Endothelial cell of umbilical vein (primary cell): ENCODE measurements around the gene TARBP1. TPM values are rescaled to one million over a fixed set of nuclear protein-coding genes. Genes with fewer than 3 reads are reported as not detected.
"Not testable (repeated sequence)": the region's sequence is repeated elsewhere in the genome, so short reads cannot be mapped to it uniquely, and the experiment has no call there.

Experiments used
- BruUV-seq: library from RNA; stranded (reverse); fragments of 400-500 nt; replicated peaks from 2 replicates; lab custom pipeline; 2021; lab: Mats Ljungman, UMichigan
- CTCF ChIA-PET: fragments of 300-600, 350-600 bp; sonication (Branson Sonifier 250); formaldehyde crosslinking; loops from one replicate; lab custom pipeline; 2021; ENCODE audit warnings: antibody characterized with exemption, inconsistent platforms; lab: Charles Lee
- POLR2A ChIA-PET: fragments of 300-600, 350-600 bp; sonication (Branson Sonifier 250); formaldehyde crosslinking; loops from one replicate; lab custom pipeline; 2021; ENCODE audit warnings: antibody characterized with exemption, inconsistent platforms; lab: Charles Lee
- DNase-seq: peaks from one replicate; pipeline ENCODE4 v3.0.0-alpha.2; 2011; ENCODE audit warnings: low read depth, low spot score
- FAIRE-seq: peaks from 2 replicates; lab custom pipeline; 2011; peaks lifted over from hg19 to GRCh38; lab: Jason Lieb, UNC
- H2AFZ ChIP-seq: 2 replicates; pipeline ENCODE4 v1.6.0; 2012; ENCODE audit warnings: low read depth, low read length, control low read depth, inconsistent platforms
- H3K27ac ChIP-seq: 2 replicates; pipeline ENCODE4 v1.5.1; 2011; ENCODE audit warnings: low read depth, mild to moderate bottlenecking, control low read depth, low read length, moderate library complexity; ENCODE audit not compliant: insufficient read depth
- H3K27me3 ChIP-seq, 2 experiments: 2 replicates each; pipeline versions ENCODE4 v1.6.0 to v1.6.1; 2011; ENCODE audit warnings: low read length in 2 of 2, mixed read lengths in 1 of 2; ENCODE audit not compliant: control insufficient read depth in 2 of 2, insufficient read depth in 2 of 2
- H3K36me3 ChIP-seq, 2 experiments: 2 replicates in 1 of 2; 3 replicates in 1 of 2; pipeline ENCODE4 v1.5.1; 2011; ENCODE audit warnings: low read length in 2 of 2, mild to moderate bottlenecking in 1 of 2, moderate library complexity in 1 of 2; ENCODE audit not compliant: control insufficient read depth in 2 of 2, insufficient read depth in 2 of 2; ENCODE audit errors: extremely low read depth in 1 of 2
- H3K4me1 ChIP-seq: 3 replicates; pipeline ENCODE4 v1.5.1; 2011; ENCODE audit warnings: mild to moderate bottlenecking, low read length; ENCODE audit not compliant: control insufficient read depth, insufficient read depth; ENCODE audit errors: extremely low read depth
- H3K4me2 ChIP-seq: 2 replicates; pipeline ENCODE4 v1.6.1; 2011; ENCODE audit warnings: low read length, control low read depth, mixed read lengths; ENCODE audit not compliant: insufficient read depth
- H3K4me3 ChIP-seq, 3 experiments: fragments of 200-600 bp in 1 of 3; sonication (generic), shearing (Covaris generic) in 1 of 3; replicated peaks in 1 of 3; 2 replicates each; pipeline ENCODE4 v1.5.1; 2011 to 2016; ENCODE audit warnings: control low read depth in 3 of 3, low read length in 3 of 3, mild to moderate bottlenecking in 2 of 3, inconsistent platforms in 1 of 3, low read depth in 1 of 3, moderate library complexity in 1 of 3; ENCODE audit not compliant: insufficient read depth in 1 of 3
- H3K79me2 ChIP-seq: 2 replicates; pipeline ENCODE4 v1.6.0; 2012; ENCODE audit warnings: low read length, inconsistent platforms; ENCODE audit not compliant: control insufficient read depth, insufficient read depth
- H3K9ac ChIP-seq: replicated peaks from 2 replicates; pipeline ENCODE3; 2011; ENCODE audit warnings: low read length, control low read depth; ENCODE audit not compliant: insufficient read depth; ENCODE audit errors: extremely low read depth
- H3K9me1 ChIP-seq: replicated peaks from 3 replicates; pipeline ENCODE4 v1.6.0; 2011; ENCODE audit warnings: mild to moderate bottlenecking, low read length; ENCODE audit not compliant: control insufficient read depth, insufficient read depth; ENCODE audit errors: extremely low read depth
- H3K9me3 ChIP-seq: replicated peaks from 2 replicates; pipeline ENCODE4 v1.5.1; 2012; ENCODE audit warnings: low read length, inconsistent platforms; ENCODE audit not compliant: control insufficient read depth, insufficient read depth
- H4K20me1 ChIP-seq: replicated peaks from 2 replicates; pipeline ENCODE3; 2011; ENCODE audit warnings: mild to moderate bottlenecking, low read length; ENCODE audit not compliant: control insufficient read depth, insufficient read depth; ENCODE audit errors: extremely low read depth
- GATA2 ChIP-seq: IDR thresholded peaks from 2 replicates; pipeline ENCODE4 v1.7.0; 2011; ENCODE audit warnings: low read depth, mild to moderate bottlenecking, moderate library complexity, mixed read lengths, low read length; ENCODE audit not compliant: insufficient read length, insufficient read depth
- POLR2AphosphoS5 ChIP-seq: IDR thresholded peaks from 2 replicates; pipeline ENCODE4 v1.6.1; 2012; ENCODE audit warnings: low read depth, mild to moderate bottlenecking, control low read depth, low read length, moderate library complexity; ENCODE audit not compliant: insufficient read depth
- dilution Hi-C: fragments of 300-500 bp; cut with MboI; formaldehyde crosslinking; loops from one replicate; pipeline ENCODE4 v1.15.0; 2019; ENCODE audit warnings: low sequenced_read_pairs; ENCODE audit not compliant: extremely low pct_ligation_motif_present
- intact Hi-C: fragments of 100-400 bp; cut with micrococcal nuclease; formaldehyde crosslinking; loops from one replicate; pipeline ENCODE4 v1.10.0; 2022
- polyA plus RNA-seq, 4 experiments: library from polyadenylated mRNA; depleted of rRNA in 3 of 4; stranded (reverse) in 3 of 4; unstranded in 1 of 4; fragments of >200 nt; gene quantifications; 2 replicates each; pipeline versions ENCODE4 v1.2.1 to v1.2.3, GENCODE V29; 2011 to 2012; ENCODE audit warnings: missing spikeins in 1 of 4
- total RNA-seq: library from RNA; stranded (reverse); gene quantifications from 2 replicates; pipeline ENCODE4 v1.2.3, GENCODE V29; 2021

The TARBP1 gene
- total and polyA plus RNA-seq, 2 donors (not counting 3 experiments of a cell fraction or from before 2014, with no cell fraction given), result 17.3 to 23.4 TPM

DNA sequence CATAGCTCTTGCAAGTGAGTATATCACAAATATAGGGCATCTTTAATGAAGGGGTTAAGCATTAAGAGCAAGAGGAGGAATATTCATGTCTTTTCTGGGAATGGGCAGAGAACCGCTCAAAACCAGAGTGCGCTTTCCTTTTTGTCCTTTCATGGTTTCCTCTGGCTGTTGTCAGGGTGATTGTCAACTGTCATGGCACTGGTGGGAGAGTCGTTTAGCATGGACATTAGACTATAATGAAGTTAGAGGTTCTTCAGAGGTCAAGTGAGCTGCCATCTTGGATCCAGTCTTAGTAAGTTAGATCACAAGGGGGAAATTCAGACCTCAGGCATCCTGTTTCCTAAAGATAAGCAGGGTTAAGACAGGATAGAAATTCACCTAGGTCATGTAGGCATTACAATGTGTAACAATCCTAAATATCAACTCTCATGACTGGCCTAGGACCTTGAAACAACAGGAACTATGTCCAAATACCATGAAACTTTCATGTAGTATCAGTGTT lies 117.8 kb downstream of the TARBP1 start:
- no peak overlapping the region for H3K4me2 ChIP-seq
- TF ChIP-seq POLR2AphosphoS5, result no peak
- no peaks in the 10 kb centered on the region for H4K20me1 ChIP-seq
- H3K4me1 ChIP-seq, result no peaks in the 10 kb centered on the region
- H3K27me3 ChIP-seq, result peaks cover 7 to 8% of the 10 kb centered on the region in 2 experiments
- no TSS peak for BruUV-seq
- H3K9ac ChIP-seq, result no peak overlapping the region
- CTCF ChIA-PET, result no interaction called here
- H3K36me3 ChIP-seq, result no peaks in the 10 kb centered on the region
- dilution Hi-C loops, result no loop called here
- no peak overlapping the region for H3K4me3 ChIP-seq
- H2AFZ ChIP-seq, result no peak overlapping the region
- H3K9me1 ChIP-seq, result no peaks in the 10 kb centered on the region
- H3K27ac ChIP-seq, result no peak overlapping the region
- POLR2A ChIA-PET, result no interaction called here
- no peak for DNase-seq
- intact Hi-C loops, result no loop called here
- no peak for FAIRE-seq
- no peaks in the 10 kb centered on the region for H3K9me3 ChIP-seq
- H3K79me2 ChIP-seq, result no peaks in the 10 kb centered on the region

DNA sequence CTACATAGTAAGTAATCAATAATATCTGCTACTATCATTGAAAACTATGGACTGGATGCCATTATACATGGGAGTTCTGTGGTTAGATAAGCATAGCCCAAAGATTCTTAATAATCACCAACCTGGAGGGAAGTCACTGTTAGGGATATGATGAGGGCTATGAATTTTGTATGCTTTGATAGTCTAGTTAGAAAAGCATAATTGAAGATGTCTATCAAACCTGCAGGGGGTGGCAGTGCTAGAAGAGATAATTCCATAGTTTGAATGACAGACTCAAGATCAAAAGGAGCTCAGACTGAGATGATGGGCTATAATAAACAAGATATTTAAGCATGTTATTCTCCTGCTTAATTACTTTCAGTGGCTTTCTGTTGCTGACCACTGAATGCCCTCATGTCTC lies 121.1 kb downstream of the TARBP1 start:
- ChIA-PET POLR2A (no interaction called here), CTCF (no interaction called here)
- dilution Hi-C loops (no loop called here), intact Hi-C loops (no loop called here)
- no TSS peak for BruUV-seq
- H3K27ac ChIP-seq, result no peak overlapping the region
- no peak overlapping the region for H3K4me3 ChIP-seq
- no peak overlapping the region for H2AFZ ChIP-seq
- H3K9ac ChIP-seq, result no peak overlapping the region
- no peaks in the 10 kb centered on the region for H3K9me1 ChIP-seq
- no peaks in the 10 kb centered on the region for H3K79me2 ChIP-seq
- TF ChIP-seq GATA2 (no peak), POLR2AphosphoS5 (no peak)
- H3K4me2 ChIP-seq, result no peak overlapping the region
- H4K20me1 ChIP-seq, result no peaks in the 10 kb centered on the region
- DNase-seq, result no peak
- H3K4me1 ChIP-seq, result no peaks in the 10 kb centered on the region
- FAIRE-seq, result no peak
- no peaks in the 10 kb centered on the region for H3K36me3 ChIP-seq
- no peaks in the 10 kb centered on the region for H3K9me3 ChIP-seq
- peaks cover 7 to 8% of the 10 kb centered on the region in 2 experiments for H3K27me3 ChIP-seq

DNA sequence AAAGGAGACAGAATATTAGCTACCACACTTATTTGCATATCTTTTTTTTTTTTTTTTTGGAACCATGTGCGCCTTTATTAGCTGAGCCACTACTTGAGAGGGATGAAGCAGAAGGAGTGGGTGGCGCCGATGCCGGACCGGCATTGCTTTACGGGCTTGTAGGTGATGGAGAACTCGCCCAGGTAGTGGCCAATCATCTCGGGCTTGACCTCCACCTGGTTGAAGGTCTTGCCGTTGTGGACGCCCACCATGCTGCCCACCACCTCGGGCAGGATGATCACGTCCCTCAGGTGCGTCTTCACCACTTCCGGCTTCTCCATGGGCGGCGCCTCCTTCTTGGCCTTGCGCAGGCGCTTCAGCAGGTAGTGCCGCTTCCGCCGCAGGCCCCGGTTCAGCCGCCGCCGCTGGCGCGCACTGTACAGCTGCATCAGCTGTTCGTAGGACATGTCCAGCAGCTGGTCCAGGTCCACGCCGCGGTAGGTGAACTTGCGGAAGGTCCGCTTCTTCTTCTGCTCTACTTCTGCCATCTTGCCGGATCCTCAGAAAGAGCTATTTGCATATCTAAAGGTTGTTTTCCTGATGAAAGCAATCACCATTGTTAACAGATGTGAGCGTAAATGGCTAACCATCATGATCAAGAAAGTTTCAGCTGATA lies 122.2 kb downstream of the TARBP1 start:
- FAIRE-seq, dilution Hi-C loops, H3K9me3 ChIP-seq, H3K79me2 ChIP-seq, H3K4me1 ChIP-seq, H3K4me2 ChIP-seq, CTCF ChIA-PET, DNase-seq, H3K36me3 ChIP-seq, H4K20me1 ChIP-seq, H3K27ac ChIP-seq, intact Hi-C loops, H3K9ac ChIP-seq, H3K9me1 ChIP-seq, BruUV-seq, H3K4me3 ChIP-seq, POLR2A ChIA-PET: not testable (repeated sequence)
- Histone ChIP-seq H2AFZ (peak overlapping the region; percentile 44), H3K27me3 (peaks cover 7 to 15% of the 10 kb centered on the region in 2 experiments)
